ENCODE measurements around the gene WDR48.
A peak's percentile ranks its signal among the peaks of the same experiment; 100 is the strongest.
"Not testable (repeated sequence)": the region's sequence is repeated elsewhere in the genome, so short reads cannot be mapped to it uniquely, and the experiment has no call there.

WDR48 gene

DNA sequence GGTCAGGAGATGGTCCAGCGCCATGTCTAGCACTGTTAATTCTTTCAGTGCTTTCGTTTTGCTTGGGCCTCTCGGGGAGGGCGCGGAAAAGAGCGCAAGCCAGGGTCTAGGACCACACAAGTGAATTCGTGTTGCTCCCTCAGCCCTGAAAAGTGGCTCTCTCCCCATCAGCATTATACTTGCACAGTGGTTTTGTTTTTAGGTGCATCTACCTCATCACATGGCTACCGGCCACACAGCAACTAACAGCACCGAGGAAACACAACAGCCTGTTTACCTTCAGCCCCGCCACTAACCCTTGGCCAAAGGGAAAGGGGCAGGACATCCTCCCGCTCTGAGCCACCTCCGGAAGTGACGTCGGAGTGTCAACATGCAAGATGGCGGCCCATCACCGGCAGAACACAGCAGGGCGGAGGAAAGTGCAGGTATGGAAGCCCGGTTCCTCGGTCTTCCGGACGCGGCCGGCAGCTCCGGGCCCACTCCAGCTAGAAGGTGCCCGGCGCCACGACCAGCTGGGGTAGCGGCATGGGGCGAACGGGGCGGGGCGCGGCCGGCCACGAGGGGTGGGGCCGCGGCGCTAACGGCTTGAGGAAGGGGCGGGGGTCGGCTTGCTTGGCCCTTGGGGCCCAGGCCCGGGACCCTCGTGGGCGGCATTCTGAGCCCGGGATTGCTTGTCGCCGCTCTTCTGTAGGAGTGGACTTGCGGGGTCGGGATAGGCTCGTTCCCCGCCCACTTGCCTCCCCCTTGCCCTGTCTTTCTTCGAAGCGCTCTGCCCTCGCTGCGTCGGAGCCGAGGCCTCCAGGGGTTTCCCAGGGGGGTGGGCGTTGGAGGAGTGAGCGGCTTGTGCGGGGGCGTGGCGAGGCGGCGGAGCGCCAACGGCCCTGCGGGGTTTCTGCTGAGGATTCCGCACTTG is at the start of gene WDR48, which contains the start of gene SCN11A:
Gene WDR48 (plus strand): TSS at position 368 of the 913 bp plus-strand sequence. CDS start 10 bp downstream, at position 378.
Gene SCN11A (minus strand): TSS at position 296 of the 913 bp plus-strand sequence. CDS start 101,582 bp downstream, outside the sequence.
- DNase-seq (ENCODE audit: low read depth) = peak; percentile 87

DNA sequence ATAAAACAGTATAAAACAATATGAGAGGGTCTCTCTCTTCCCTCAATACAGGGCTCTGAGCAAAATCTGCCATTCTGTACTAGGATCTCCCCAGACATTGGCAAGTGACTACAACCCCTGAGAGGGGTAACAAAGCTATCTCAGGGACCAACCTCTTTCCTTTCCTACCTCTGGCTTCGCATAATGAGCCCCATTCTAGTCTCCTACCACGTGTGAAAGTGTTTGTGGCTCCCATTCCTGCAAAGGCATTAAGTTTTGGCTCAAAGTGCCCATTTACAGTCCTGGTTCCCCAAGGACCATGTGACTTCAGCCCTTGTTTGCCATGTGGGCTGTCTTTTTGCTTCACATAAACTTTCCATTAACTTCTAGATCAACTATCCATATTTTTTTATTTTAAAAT is 46.5 kb upstream of the WDR48 start:
- no peak for DNase-seq (ENCODE audit: low read depth)

- no peak for DNase-seq (ENCODE audit: low read depth)
These were observed 40.6 kb upstream of the WDR48 start for GRCh38 chr3:39011191-39011736.

- DNase-seq (ENCODE audit: low read depth) = no peak
These were observed 38.5 kb upstream of the WDR48 start for GRCh38 chr3:39013289-39013688.

DNA sequence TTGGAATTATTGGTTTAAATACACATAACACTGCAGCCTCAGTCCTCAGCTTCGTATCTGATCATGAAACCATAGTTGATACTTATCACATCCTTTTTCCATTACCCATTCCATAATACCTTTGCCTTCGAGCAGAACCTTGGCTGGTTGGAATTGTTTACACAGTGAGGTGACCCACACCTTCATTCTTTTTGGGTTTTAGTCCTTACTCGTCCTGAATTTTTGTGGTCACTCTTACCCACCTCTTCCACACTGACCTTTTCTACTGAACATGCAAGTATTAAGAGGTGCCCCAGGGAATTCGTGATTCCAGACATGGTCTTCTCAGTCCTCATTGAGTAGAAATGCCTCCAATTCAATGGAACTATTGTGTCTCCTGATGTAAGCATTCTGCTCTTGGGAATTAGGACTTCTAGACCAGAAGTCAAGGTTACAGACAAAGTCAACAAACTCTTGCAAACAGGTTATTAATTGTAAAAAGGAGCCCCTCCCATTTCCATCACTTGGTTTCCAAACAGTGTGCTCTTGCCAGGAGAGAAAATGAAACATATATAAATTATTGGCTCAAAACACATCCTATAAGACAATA is 37.8 kb upstream of the WDR48 start:
- DNase-seq (ENCODE audit: low read depth) = no peak

DNA sequence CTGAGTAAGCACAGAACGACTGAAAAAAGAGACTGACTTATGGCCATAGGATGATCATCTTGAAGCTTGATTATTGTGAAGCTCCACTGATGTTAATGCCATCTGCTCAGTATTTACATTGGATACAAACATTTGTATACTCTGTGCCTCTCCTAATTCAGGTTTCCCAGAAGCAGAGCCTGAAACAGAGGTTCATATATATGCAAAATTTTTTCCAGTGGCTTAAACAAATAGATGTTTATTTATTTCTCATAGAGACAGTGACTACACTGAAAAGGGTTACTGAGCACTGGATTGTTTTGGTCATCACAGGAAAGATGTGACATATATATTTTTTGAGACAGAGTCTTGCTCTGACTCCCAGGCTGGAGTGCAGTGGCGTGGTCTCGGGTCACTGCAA is 36.4 kb upstream of the WDR48 start:
- no peak for DNase-seq (ENCODE audit: low read depth)

GRCh38 chr3:39019299-39019698 is 32.5 kb upstream of the WDR48 start:
- DNase-seq (ENCODE audit: low read depth) = no peak

DNA sequence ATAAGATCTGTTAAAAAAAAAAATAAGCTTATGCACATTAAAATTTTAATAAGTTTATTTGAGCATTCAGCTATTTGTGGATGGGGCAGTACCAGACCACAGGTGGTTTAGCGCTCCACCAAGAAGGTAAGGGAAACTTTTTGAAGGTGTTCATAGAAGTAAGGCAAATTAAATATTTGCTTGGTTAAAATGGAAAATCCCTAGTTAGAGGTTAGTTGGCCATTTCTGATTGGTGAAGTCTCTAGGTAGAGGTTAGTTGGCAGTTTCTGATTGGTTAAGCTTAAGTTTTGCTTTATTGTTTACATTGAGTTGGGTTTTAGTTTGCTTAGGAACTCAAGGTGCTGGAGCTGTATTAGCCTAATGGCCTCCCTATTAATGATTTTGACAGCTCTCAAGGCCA is 30.8 kb upstream of the WDR48 start:
- DNase-seq (ENCODE audit: low read depth) = no peak

GRCh38 chr3:39021465-39022285 is 30.1 kb upstream of the WDR48 start:
- DNase-seq (ENCODE audit: low read depth) = no peak

GRCh38 chr3:39022286-39022630 is 29.6 kb upstream of the WDR48 start:
- DNase-seq (ENCODE audit: low read depth) = no peak

GRCh38 chr3:39024497-39024896 is 27.3 kb upstream of the WDR48 start:
- no peak for DNase-seq (ENCODE audit: low read depth)

GRCh38 chr3:39025222-39025970 is 26.4 kb upstream of the WDR48 start:
- DNase-seq (ENCODE audit: low read depth) = peak; percentile 24

DNA sequence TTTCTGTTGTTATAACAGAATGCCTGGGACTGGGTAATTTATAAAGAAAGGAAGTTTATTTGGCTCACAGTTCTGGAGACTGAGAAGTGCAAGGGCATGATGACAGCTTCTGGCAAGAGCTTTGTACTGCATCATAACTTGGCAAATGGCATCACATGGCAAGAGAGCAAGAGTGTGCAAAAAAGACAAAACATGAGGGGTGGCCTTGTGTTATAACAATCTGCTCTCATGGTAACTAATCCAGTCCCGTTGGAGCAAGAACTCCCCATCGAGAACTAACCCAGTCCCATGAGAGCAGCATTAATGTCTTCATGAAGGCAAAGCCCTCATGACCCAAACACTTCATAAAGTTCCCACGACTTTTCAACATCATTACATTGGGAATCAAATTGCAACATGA is 23.3 kb upstream of the WDR48 start:
- DNase-seq (ENCODE audit: low read depth) = no peak

DNA sequence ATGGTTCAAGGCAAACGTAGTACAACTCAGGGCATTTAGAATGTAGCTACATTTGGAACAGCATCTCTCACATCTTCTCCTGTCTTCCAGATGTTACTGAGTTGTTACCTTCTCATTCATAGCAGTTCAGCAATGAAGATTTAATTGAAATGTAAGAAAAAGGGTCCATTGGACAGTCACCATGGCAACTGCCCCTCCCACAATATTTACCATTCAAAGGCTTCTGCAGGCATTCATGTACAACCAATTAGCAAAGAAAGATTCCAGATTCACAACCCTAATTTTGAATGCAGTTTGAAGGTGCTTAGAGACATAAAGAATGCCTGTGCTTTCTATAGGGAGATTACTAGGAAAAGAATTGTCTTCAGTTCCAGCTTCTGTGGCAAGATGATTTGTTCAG is 22.3 kb upstream of the WDR48 start:
- DNase-seq (ENCODE audit: low read depth) = no peak

DNA sequence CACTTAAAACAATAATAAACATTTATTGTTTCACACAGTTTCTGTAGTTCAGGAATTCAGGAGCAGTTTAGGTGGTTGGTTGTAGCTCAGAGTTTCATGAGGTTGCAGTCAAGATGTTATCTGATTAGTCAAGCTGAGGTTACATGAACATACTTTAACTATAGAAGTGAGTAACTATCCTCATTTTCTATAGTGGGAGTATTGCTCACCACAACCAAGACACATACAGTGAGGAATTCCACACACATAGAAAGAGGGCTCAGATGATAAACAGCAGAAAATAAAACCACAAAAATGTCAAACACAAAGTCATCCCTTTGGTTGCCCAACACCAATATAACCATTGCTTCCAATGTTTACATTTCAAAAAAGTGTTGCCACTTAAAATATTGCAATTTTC is 13.7 kb upstream of the WDR48 start:
- DNase-seq (ENCODE audit: low read depth) = peak; percentile 15

DNA sequence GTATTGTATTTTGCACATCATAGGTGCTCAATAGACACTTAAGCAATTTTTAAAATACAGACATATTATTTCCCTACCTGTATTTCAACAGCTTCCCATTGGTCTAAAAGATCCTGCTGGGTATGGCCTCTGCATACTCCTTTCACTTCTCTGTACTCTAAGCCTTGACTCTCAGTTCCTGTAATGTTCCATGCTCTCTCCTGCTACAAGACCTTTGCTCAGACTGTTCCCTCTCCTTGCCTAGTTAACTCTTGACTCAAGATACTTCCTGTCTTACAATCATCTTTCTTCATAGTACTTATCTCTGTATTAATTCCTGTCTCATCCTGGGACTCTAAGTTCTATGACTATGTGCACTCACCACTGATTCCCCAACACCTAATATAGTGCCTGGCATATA is 1.8 kb upstream of the WDR48 start:
- no peak for DNase-seq (ENCODE audit: low read depth)

DNA sequence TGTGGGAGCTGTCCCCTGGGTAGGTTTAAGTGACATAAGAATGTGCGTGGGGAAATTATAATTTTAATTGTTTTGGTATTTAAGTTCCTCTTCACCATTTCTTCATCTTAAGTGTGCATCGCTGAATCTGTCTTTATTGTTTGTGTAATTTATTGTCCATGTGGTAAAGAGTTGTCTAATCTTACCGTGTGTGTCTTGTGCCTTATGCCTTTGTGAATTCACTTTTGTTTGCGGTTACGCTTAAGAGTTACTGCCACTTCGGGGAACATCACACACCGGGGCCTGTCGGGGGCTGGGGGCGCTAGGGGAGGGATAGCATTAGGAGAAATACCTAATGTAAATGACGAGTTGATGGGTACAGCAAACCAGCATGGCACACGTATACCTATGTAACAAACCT is 767 bp downstream of the WDR48 start:
- no peak for DNase-seq (ENCODE audit: low read depth)

DNA sequence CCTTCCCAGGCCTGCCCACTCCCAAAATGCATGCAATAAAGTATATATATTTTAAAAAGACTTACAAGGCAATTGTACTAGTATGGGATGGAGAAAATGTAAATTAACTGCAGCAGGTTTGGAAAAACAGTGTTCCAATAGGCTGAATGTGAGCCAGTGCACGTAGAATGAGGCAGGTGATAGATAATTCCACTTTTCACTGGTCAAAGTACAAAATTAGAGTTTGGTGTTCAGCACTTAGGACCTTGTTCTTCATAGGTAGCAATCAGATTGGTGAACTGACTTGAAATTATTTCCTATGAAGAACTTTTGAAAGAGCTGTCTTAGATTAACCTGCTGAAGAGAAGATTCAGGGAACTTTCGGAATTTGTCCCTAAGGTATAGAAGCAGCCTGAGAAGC is 1.9 kb downstream of the WDR48 start:
- no peak for DNase-seq (ENCODE audit: low read depth)

- no peak for DNase-seq (ENCODE audit: low read depth)
These were observed 4.3 kb downstream of the WDR48 start for GRCh38 chr3:39056151-39056550.

- DNase-seq (ENCODE audit: low read depth) = not testable (repeated sequence)
These were observed 9.4 kb downstream of the WDR48 start for GRCh38 chr3:39061228-39061627.

DNA sequence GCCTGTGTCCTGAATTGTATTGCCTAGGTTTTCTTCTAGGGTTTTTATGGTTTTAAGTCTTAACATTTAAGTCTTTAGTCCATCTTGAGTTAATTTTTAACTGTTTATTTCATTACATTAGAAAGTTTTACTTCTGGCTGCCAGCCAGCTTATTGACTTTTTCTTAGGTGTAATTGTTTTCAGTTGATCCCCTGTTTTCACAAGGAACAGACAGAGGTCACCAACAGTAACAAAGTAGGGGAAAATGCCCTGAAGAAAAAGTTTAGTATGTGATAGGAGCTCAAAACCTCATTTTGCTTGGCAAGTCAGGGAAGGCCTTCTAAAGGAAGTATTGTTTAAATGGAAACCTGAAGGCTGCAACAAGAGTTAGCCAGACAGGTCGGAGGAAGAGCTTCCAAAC is 10.4 kb downstream of the WDR48 start:
- DNase-seq (ENCODE audit: low read depth) = no peak

GRCh38 chr3:39063143-39063542 is 11.3 kb downstream of the WDR48 start:
- no peak for DNase-seq (ENCODE audit: low read depth)

Measured in fibroblast of gingiva (primary cell).